CD4-positive, alpha-beta T cell treated with Interleukin-17A for 1 hour (primary cell): ENCODE data around the gene PHF12.

ENCODE experiments used
- DNase-seq: peaks from one replicate; pipeline ENCODE4 v3.0.0-alpha.2; 2020

The PHF12 gene

GRCh38 chr17:28975031-28975430, 23.7 kb upstream of the PHF12 start:
- no peak for DNase-seq

GRCh38 chr17:28974451-28974850, 23.1 kb upstream of the PHF12 start:
- no peak for DNase-seq

- no peak for DNase-seq
Measured at GRCh38 chr17:28973425-28973824, 22.1 kb upstream of the PHF12 start.

- no peak for DNase-seq
Measured at GRCh38 chr17:28972437-28972836, 21.1 kb upstream of the PHF12 start.

- no peak for DNase-seq
Measured at GRCh38 chr17:28970879-28971278, 19.6 kb upstream of the PHF12 start.

- DNase-seq = no peak
Measured at GRCh38 chr17:28969706-28970393, 18.5 kb upstream of the PHF12 start.

GRCh38 chr17:28968914-28969295, 17.6 kb upstream of the PHF12 start:
- no peak for DNase-seq

- no peak for DNase-seq
Measured at GRCh38 chr17:28968231-28968913, 17.1 kb upstream of the PHF12 start.

GRCh38 chr17:28967221-28968135, 16.2 kb upstream of the PHF12 start:
- DNase-seq = no peak

GRCh38 chr17:28963841-28964240, 12.5 kb upstream of the PHF12 start:
- no peak for DNase-seq

GRCh38 chr17:28963055-28963611, 11.8 kb upstream of the PHF12 start:
- DNase-seq = no peak

GRCh38 chr17:28961391-28961790, 10.1 kb upstream of the PHF12 start:
- DNase-seq = no peak

GRCh38 chr17:28960256-28961061, 9.1 kb upstream of the PHF12 start:
- DNase-seq = no peak

- DNase-seq = no peak
Measured at GRCh38 chr17:28959471-28959871, 8.2 kb upstream of the PHF12 start.

GRCh38 chr17:28958820-28959455, 7.6 kb upstream of the PHF12 start:
- no peak for DNase-seq

- DNase-seq = no peak
Measured at GRCh38 chr17:28957992-28958355, 6.7 kb upstream of the PHF12 start.

- DNase-seq = no peak
Measured at GRCh38 chr17:28957277-28957991, 6.1 kb upstream of the PHF12 start.

GRCh38 chr17:28956861-28957260, 5.5 kb upstream of the PHF12 start:
- no peak for DNase-seq

- DNase-seq = no peak
Measured at GRCh38 chr17:28956112-28956511, 4.8 kb upstream of the PHF12 start.

- no peak for DNase-seq
Measured at GRCh38 chr17:28955408-28955807, 4.1 kb upstream of the PHF12 start.

GRCh38 chr17:28954886-28955285, 3.6 kb upstream of the PHF12 start:
- DNase-seq = no peak
